NCI-H1417 (cell line): ENCODE data around the gene EGR1.
A peak's percentile ranks its signal among the peaks of the same experiment; 100 is the strongest.

Experiments
- DNase-seq, 3 experiments: peaks; one replicate each; lab custom pipeline; 2025; lab: John Stamatoyannopoulos, UW

Gene EGR1

GRCh38 chr5:138465261-138466124 is at the start of gene EGR1:
Gene EGR1 (plus strand): TSS chr5:138465479. CDS start chr5:138465762, 283 bp downstream.
- peak; percentile 83 to 96 (median 95) for DNase-seq

DNA sequence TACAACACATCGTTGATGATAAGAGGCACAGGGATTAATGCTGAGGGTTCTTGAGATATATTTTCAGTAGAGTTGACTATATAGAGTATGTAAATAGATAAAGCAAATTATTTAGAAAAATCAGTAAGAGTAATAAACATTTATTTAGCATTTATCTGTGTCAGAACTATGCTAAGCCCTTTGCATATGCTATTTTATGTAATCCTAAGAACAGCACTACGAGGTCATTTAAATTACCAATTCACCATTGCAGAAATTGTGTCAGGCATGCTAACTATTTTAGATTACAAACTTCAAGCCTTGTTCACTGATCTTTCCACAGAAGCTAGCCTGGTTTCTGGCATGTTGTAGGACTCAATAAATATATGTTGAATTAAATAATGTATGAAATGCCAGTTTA is 46.8 kb upstream of the EGR1 start:
- no peak for DNase-seq

GRCh38 chr5:138425079-138425478 is 40.2 kb upstream of the EGR1 start:
- DNase-seq: no peak

GRCh38 chr5:138435943-138436342 is 29.3 kb upstream of the EGR1 start:
- DNase-seq: no peak

DNA sequence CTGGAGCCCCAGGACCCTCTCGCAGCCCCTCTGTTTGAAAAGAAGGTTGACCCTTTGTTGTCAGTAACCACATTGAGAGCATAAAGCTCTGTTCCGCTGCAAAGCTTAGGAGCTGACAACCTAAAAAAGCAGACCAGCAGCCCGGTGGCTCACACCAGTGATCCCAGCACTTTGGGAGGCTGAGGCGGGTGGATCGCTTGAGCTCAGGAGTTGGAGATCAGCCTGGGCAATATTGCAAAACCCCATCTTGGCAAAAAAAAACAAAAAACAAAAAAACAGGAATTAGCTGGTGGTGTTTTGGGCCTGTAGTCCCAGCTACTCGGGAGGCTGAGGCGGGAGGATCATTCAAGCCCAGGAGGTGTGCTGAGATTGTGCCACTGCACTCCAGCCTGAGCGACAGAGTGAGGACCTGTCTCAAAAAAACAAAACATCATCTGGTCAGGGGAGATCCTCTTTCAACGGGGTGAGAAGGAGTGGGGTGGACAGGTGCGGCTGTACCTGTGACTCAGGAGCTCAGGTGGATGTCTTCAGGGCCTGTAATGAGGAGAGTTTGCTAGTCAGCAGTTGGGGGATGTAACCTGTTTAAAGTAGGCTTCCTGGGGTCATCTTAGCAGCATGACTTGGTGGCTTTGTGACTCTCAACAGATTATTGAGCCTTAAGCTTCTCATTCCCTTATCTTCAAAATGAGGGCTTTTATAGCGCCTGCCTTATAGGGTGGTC is 27.1 kb upstream of the EGR1 start:
- no peak for DNase-seq

DNA sequence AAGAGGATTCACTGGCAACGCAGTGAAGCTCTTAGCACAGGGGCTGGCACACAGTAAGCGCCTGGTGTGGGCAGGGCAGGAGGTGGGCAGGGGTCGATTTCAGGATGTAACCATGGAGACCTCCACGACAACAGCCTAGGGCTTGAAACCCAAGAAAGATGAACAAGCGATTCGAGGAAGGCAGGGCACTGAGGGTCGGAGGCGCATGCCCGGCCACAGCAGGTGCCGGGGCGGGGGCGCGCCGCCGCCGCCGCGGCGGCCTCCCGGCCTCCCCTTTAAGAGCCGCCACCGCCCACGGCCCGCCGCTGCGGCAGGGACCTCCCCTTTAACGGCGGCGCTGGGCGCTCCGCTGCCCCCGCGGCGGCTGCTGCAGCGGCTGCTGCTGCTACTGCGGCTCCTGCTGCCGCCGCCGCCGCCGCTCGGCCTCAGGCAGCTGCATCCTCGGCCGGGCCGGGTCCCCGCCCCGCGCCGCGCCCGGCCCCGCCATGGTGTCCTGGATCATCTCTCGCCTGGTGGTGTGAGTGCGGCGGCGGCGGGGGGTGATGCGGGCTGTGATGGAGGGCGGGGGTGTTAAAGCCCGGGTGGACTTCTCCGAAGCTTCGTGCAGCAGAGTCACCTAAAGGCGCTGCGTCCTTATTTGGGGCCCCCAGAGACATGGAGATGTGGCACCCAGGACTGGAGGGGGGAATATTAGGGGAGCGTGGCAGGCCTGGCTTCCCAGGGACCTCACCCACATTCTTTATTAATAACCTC is 26.4 kb upstream of the EGR1 start, which contains the start of gene REEP2:
REEP2 (plus strand) TSS at position 334 of the 753 bp plus-strand sequence; CDS start at position 486, 152 bp downstream.
- DNase-seq: peak; percentile 44 to 74 (median 70)

GRCh38 chr5:138439477-138440158 is 25.7 kb upstream of the EGR1 start:
- DNase-seq: peak in 2 of 3 experiments; percentile 40 to 62

- no peak for DNase-seq
Observed at GRCh38 chr5:138440159-138441073, 24.9 kb upstream of the EGR1 start.

DNA sequence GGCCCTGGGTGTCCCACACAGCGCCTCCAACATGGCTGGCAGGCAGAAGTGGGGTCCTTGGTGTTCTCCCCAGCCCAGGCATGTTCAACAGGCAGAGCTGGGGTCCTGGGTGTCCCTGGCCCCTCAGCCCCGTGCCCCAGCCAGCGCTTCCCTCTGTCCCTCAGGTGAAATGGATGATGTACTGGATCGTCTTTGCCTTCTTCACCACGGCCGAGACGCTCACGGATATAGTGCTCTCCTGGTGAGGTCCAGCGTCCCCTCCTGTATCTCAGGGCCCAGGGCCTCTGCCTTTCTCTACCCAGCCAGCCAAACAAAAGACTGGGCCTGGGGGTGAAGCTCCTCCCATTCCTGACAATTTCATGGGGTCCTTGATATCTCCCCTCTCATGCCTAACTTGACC is 24.1 kb upstream of the EGR1 start:
- DNase-seq: no peak

- DNase-seq: no peak
Observed at GRCh38 chr5:138444078-138444773, 21.1 kb upstream of the EGR1 start.

- no peak for DNase-seq
Observed at GRCh38 chr5:138444774-138445546, 20.3 kb upstream of the EGR1 start.

DNA sequence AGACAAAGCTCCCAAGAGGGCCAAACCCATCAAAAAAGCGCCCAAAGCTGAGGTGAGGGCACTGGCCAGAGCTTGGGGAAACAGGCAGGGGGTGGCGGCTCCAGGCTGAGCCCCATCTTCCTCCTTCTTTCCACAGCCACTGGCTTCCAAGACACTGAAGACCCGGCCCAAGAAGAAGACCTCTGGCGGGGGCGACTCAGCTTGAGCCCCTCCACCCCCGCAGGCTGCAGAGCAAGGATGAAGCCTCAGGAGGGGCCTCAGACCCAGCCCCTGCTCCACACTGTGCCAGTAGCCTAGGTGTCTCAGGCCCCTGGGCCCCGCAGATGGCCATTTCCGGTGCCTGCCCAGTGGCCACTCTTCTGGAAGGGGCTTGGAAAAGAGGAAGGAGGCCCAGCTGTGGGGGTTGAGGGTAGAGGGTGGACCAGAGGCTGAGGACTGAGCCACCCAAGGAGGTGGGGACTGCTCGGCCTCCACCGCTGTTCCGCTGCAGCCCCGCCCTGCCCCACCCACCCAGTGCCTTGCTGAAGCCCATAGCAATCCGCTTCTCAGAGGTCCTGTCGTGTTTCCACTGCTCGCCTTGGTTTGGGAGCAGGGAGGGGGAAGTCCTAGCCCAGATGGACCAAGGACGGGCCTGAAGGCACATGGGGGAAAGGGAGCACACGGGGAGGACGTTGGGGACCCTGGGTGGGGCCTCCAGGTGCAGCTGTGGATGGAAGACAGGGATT is 19.6 kb upstream of the EGR1 start:
- no peak for DNase-seq

DNA sequence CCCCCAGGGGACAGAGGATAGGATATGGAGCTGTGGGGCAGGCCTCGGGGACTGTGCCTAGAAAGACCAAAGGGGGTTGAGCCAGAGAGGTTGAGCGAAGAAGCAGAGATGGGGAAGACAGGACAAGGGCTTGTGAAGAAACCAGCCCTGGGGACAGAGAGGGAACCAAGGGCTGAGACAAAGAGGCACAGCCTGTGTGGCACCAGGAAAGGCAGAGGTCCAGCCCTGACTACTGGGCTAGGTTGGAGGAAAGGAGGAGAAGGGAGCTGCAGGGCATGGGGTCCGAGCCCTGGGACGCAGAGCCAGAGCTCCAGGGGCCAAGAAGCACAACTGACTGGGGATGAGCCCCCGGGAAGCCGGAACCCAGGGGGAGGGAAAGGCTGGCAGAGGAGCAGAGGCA is 17.2 kb upstream of the EGR1 start:
- DNase-seq: no peak

GRCh38 chr5:138448481-138449398 is 16.5 kb upstream of the EGR1 start:
- DNase-seq: peak; percentile 80 to 96 (median 83)

GRCh38 chr5:138449501-138450239 is 15.6 kb upstream of the EGR1 start:
- DNase-seq: peak; percentile 64 to 83 (median 82)

DNA sequence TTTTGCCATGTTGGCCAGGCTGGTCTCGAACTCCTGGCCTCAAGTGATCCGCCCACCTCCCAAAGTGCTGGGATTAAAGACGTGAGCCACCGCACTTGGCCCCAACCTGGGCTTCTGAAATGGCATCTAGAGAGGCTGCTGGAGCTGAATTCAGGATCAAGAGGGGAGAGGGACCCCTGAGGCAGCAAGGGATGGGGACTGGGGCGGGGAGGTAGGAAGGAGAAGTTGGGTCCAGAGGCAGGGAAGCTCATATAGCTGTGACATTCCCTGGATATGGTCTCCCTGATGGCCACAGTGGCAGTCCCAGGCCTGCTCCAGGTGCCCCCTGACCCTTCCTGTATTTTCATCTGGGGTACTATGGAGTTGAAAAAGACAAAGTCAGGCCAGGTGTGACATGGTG is 14.3 kb upstream of the EGR1 start:
- DNase-seq: no peak

DNA sequence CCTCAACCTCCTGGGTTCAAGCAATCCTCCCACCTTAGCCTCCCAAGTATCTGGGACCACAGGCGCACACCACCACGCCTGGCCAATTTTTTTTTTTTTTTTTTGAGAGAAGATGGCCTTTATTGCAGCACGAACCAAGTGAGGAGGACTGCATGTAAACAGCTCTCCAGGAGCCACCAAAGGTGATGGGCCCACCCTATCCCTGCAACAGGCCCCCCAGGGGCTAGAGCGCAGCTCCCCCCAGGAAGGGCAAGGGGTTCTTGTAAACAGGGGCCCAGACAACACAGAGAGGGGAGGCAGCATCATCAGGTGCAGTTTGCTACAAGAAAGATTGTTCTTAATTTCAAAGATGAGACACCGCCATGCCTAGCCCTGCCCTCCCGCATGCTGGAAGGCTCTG is 12.6 kb upstream of the EGR1 start:
- no peak for DNase-seq
